Peyer's patch (tissue), 4 donors: ENCODE data around the gene TTLL12. TPM values are rescaled to one million over a fixed set of nuclear protein-coding genes. Genes with fewer than 3 reads are reported as not detected.

ENCODE experiments used
- DNase-seq, 3 donors: peaks; one replicate each; pipeline ENCODE4 v3.0.0-alpha.2; 2017 to 2019
- H3K27ac ChIP-seq, 4 donors: fragments of 200-600 bp; sonication (generic); one replicate each; pipeline ENCODE4 v1.5.1; 2016 to 2019
- H3K27me3 ChIP-seq, 2 donors: fragments of 200-600 bp; sonication (generic); one replicate each; pipeline ENCODE4 v1.5.1; 2019
- H3K36me3 ChIP-seq, 3 donors: fragments of 200-600 bp; sonication (generic); one replicate each; pipeline ENCODE4 v1.5.1; 2016 to 2019
- H3K4me1 ChIP-seq, 4 donors: fragments of 200-600 bp; sonication (generic); one replicate each; pipeline ENCODE4 v1.5.1; 2016 to 2019
- H3K4me3 ChIP-seq, 4 donors: fragments of 200-600 bp; sonication (generic); 1 replicate in 3 of 4; 2 replicates in 1 of 4; pipeline ENCODE4 v1.5.1; 2016 to 2019; ENCODE audit warnings: mild to moderate bottlenecking in 1 of 4
- H3K9me3 ChIP-seq, 4 donors: fragments of 200-600 bp; sonication (generic); one replicate each; pipeline ENCODE4 v1.5.1; 2016 to 2019; ENCODE audit warnings: mild to moderate bottlenecking in 1 of 4
- POLR2A ChIP-seq, 2 donors: fragments of 450-650 bp; IDR thresholded peaks; one replicate each; pipeline ENCODE4 v1.5.1; 2017; ENCODE audit warnings: antibody characterized with exemption in 2 of 2, mild to moderate bottlenecking in 2 of 2, moderate library complexity in 2 of 2
- total RNA-seq, 4 donors: library from RNA; depleted of rRNA; stranded (reverse); fragments of >200 nt; gene quantifications; one replicate each; pipeline ENCODE4 v1.1.0, GENCODE V29; 2016
- TF ChIP-seq, protein P1 (sequence below), 6 experiments: fragments of 450-650 bp in 4 of 6; fragments of 200-600 bp in 2 of 6; sonication (generic) in 1 of 6; IDR thresholded peaks; one replicate each; pipeline ENCODE4 v1.5.1; 2017 to 2019; ENCODE audit warnings: antibody characterized with exemption in 6 of 6, mild to moderate bottlenecking in 3 of 6, moderate library complexity in 1 of 6

TTLL12 gene
- total RNA-seq, 4 donors from 2014 or later: 34.7 to 77.8 (median 58.2) TPM

DNA sequence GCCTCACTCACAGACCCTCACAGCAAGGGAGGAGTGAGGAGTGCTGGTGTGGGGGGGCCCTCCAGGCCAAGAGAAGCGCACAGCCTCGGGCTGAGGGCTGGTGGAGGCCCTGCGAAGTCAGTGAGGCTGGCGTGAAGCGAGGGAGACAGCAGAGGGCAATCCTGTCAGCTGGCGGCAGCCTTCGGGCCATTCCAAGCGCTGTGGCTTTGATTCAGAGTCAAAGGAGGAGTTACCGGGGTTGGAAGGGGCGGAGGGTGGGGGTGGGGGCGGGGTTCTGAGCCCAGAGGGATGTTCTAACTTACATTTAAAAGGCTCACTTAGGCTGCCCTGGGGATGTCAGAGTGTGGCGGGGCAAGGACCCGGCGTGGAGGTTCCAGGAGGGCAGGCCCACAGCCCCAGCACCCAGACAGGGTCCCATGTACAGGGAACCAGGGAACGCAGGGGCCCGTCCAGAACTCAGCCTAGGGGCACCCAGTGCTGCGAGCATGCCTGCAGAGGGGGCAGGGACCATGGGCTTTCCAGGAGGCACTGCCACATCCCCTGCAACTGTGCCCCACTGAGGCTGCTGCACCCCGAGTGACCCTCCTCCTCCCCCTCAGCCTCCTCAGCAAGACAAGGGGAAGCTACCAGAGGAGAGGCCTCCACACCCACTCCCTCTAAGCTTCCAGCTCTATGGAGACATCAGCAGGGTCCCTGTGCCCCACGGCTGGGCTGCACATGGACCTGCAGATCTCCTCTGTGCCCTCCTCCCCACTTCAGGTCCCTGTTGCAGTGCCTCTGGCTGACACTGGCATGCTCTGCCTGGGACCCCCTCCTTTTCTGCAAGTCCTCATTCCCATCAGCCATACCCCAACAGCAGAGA lies 39.7 kb upstream of the TTLL12 start:
- Histone ChIP-seq H3K4me1 (no peaks in the 10 kb centered on the region), H3K27ac (no peak overlapping the region), H3K36me3 (no peaks in the 10 kb centered on the region), H3K27me3 (no peaks in the 10 kb centered on the region), H3K9me3 (no peaks in the 10 kb centered on the region), H3K4me3 (no peak overlapping the region)
- TF ChIP-seq POLR2A (IDR thresholded peaks at IDR 0.05): no peak
- TF ChIP-seq, protein P1, sequence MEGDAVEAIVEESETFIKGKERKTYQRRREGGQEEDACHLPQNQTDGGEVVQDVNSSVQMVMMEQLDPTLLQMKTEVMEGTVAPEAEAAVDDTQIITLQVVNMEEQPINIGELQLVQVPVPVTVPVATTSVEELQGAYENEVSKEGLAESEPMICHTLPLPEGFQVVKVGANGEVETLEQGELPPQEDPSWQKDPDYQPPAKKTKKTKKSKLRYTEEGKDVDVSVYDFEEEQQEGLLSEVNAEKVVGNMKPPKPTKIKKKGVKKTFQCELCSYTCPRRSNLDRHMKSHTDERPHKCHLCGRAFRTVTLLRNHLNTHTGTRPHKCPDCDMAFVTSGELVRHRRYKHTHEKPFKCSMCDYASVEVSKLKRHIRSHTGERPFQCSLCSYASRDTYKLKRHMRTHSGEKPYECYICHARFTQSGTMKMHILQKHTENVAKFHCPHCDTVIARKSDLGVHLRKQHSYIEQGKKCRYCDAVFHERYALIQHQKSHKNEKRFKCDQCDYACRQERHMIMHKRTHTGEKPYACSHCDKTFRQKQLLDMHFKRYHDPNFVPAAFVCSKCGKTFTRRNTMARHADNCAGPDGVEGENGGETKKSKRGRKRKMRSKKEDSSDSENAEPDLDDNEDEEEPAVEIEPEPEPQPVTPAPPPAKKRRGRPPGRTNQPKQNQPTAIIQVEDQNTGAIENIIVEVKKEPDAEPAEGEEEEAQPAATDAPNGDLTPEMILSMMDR (IDR thresholded peaks at IDR 0.05): no peak
- DNase-seq: no peak

DNA sequence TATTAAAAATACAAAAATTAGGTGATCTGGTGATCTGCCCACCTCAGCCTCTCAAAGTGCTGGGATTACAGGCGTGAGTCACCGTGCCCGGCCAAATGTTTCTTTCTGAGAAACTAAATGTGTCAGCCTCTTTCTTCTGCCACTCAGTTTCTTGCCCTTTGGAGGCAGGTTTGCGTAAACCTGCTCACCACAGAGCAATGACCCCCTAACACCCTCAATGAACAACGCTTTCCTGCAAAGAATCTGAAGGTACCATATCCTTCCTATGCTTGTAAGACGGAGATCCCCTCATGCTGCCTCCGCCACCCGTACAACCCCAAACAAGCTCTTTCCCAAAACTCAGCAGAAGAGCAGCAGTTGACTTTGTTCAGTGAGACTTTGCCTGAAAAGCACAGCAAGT lies 38.7 kb upstream of the TTLL12 start:
- Histone ChIP-seq H3K9me3 (no peaks in the 10 kb centered on the region), H3K36me3 (no peaks in the 10 kb centered on the region), H3K27me3 (no peaks in the 10 kb centered on the region), H3K4me1 (no peaks in the 10 kb centered on the region), H3K27ac (no peak overlapping the region), H3K4me3 (no peak overlapping the region)
- no peak for TF ChIP-seq POLR2A (IDR thresholded peaks at IDR 0.05)
- TF ChIP-seq, protein P1 (IDR thresholded peaks at IDR 0.05): no peak
- DNase-seq: no peak

DNA sequence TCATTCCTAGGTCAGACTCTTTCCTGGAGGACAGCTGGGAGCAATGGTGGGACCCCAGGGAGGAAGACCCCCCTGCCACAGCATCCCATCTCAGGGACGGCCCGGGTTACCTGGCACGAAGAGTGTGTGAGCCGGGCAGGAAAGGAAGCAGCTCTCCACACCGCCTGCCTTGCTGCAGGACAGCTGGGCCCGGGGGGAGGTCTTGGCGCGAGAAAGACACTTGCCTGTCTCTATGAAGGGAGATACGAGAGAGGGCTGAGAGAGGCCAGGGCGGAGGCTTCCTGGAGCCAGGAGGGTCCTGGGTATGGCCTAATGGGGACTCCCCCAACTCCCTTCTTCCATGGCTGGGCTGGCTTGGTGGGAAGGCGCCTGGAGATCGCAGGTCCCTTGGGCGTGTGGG lies 36.1 kb upstream of the TTLL12 start:
- Histone ChIP-seq H3K4me1 (no peaks in the 10 kb centered on the region), H3K4me3 (no peak overlapping the region), H3K9me3 (no peaks in the 10 kb centered on the region), H3K27ac (no peak overlapping the region), H3K27me3 (no peaks in the 10 kb centered on the region), H3K36me3 (no peaks in the 10 kb centered on the region)
- TF ChIP-seq, protein P1 (IDR thresholded peaks at IDR 0.05): no peak
- TF ChIP-seq POLR2A (IDR thresholded peaks at IDR 0.05): no peak
- no peak for DNase-seq

DNA sequence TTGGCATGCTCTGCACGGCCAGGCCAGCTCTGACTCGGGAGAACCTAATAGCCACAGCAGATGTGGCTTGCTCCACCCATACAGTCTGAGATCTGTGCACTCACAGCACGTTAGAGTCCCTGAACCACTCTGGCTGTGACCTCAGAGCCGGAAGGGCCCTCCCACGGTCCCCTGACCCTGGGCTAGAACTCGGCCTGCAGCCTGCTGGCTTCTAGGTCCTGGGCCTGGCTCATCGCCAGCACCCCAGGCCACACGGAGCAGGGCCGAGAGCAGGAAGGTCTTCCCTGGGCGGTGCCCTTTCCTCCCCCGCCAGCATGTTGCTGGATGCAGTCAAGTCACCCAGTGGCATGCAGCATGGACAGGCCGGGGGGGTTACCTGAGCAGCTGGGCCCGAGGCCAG lies 35.3 kb upstream of the TTLL12 start:
- TF ChIP-seq POLR2A (IDR thresholded peaks at IDR 0.05): no peak
- TF ChIP-seq, protein P1 (IDR thresholded peaks at IDR 0.05): no peak
- no peak for DNase-seq
- no peaks in the 10 kb centered on the region for H3K9me3 ChIP-seq
- H3K27me3 ChIP-seq: no peaks in the 10 kb centered on the region
- H3K27ac ChIP-seq: no peak overlapping the region
- no peaks in the 10 kb centered on the region for H3K4me1 ChIP-seq
- peaks cover 0 to 3% (median 0%) of the 10 kb centered on the region in 3 donors for H3K36me3 ChIP-seq
- H3K4me3 ChIP-seq: no peak overlapping the region

DNA sequence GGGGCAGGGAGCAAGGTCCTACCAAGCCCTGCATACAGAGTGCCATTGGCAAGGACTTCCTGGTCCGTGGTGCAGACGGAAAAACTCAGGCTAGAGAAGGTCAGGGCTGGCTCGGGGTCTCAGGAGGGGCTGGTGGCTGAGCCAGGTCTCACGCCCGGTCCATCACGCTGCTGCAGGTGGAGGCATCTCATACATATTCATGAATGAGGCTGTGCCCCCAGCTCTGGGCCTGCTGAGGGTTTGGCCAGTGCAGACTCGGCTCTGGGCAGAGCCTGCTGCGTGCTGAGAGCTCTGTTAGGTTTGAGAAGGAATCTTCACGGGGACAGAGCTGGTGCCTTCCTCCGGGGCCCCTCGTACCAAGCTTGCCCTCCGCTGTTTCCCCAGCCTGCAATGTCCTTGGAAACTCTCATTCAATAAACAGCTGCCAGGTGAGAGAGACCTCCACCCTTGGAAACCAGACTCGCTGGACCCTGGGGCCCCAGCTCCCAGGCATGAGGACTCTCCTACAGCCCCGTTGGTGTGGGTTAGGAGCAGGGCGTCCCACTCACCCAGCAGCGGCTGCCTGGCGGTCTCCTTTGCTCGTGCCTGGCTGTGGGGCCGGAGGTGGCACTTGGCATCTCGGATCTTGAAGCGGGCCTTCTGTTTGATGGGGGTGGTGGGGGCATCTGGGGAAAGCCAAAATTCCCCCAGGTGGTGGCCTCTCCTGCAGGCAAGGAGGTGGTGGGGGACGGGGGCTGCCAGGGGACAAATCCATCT lies 33.9 kb upstream of the TTLL12 start:
- Histone ChIP-seq H3K27ac (no peak overlapping the region), H3K27me3 (no peaks in the 10 kb centered on the region), H3K4me1 (no peaks in the 10 kb centered on the region), H3K4me3 (no peak overlapping the region), H3K9me3 (no peaks in the 10 kb centered on the region), H3K36me3 (peaks cover 0 to 3% (median 0%) of the 10 kb centered on the region in 3 donors)
- no peak for DNase-seq
- TF ChIP-seq, protein P1 (IDR thresholded peaks at IDR 0.05): no peak
- TF ChIP-seq POLR2A (IDR thresholded peaks at IDR 0.05): no peak
